GM12875 (cell line): ENCODE results near the gene MRTFA.

Source experiments
- H3K4me3 ChIP-seq: one replicate; pipeline ENCODE4 v1.5.1; 2011; ENCODE audit warnings: low read depth, low read length, control low read depth
- TF ChIP-seq, protein P1 (sequence below): IDR thresholded peaks from 2 replicates; pipeline ENCODE4 v1.5.1; 2011; ENCODE audit warnings: low read depth, mild to moderate bottlenecking, control low read depth, inconsistent platforms, low read length, moderate library complexity, borderline replicate concordance; ENCODE audit not compliant: insufficient read depth

The MRTFA gene

DNA sequence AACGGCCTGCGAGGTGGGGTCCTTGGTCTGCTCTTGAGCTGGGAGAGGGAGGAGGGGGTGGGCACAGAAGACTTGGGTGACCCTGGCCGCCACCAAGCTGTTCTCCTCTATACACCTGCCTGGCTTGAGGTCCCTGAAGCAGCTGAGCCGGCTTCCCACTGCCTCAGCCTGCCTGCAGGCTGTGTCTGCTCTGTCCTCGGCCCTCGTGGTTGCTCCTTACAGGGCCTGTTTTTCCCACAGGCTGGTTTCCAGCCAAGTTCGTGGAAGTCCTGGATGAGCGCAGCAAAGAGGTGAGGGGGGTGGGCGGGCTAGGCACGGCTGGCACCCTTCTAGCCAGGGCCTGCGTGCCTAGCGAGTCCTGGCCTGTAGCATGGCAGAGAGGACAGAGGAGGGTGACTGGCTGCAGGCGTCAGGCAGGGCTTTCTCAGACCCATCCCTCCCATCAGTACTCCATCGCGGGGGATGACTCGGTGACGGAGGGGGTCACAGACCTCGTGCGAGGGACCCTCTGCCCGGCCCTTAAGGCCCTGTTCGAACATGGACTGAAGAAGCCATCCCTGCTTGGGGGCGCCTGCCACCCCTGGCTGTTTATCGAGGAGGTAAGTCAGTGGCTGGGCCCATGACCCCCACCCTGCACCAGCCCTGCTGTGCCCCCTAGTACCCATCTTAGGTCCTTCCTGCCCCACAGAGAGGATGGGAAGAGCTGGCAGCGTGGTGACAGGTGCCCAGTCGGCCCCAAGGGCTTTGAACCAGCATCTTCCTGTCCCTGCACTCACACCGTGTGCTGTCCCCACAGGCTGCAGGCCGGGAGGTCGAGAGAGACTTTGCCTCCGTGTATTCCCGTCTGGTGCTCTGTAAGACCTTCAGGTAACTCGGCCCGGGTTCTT, 228.4 kb downstream of the MRTFA start:
- no peak overlapping the region for H3K4me3 ChIP-seq
- TF ChIP-seq, protein P1, sequence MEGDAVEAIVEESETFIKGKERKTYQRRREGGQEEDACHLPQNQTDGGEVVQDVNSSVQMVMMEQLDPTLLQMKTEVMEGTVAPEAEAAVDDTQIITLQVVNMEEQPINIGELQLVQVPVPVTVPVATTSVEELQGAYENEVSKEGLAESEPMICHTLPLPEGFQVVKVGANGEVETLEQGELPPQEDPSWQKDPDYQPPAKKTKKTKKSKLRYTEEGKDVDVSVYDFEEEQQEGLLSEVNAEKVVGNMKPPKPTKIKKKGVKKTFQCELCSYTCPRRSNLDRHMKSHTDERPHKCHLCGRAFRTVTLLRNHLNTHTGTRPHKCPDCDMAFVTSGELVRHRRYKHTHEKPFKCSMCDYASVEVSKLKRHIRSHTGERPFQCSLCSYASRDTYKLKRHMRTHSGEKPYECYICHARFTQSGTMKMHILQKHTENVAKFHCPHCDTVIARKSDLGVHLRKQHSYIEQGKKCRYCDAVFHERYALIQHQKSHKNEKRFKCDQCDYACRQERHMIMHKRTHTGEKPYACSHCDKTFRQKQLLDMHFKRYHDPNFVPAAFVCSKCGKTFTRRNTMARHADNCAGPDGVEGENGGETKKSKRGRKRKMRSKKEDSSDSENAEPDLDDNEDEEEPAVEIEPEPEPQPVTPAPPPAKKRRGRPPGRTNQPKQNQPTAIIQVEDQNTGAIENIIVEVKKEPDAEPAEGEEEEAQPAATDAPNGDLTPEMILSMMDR, result no peak

DNA sequence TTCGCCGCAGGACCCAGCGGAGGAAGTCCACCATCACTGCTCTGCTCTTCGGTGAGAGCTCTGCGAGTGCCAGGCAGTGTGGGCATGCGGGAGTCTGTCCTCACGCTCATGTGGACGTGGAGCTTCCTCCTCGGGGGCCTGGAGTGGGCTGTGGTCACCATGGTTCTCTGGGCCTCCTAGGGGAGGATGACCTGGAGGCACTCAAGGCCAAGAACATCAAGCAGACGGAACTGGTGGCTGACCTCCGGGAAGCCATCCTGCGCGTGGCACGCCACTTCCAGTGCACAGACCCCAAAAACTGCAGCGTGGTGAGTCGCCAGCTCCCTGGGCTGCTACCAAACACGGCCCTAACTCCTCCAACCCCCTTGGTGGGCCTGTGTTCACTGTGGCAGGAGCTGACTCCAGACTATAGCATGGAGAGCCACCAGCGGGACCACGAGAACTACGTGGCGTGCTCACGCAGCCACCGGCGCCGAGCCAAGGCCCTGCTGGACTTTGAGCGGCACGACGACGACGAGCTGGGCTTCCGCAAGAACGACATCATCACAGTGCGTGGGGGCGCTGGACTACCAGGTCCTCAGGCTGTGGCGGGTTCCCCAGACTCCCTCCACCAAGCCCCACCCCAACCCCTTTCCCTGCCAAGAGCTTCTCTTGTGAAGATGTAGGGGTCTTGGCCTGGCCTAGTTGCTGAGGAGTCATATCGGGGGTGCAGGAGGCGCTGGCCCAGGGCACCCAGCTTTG, 229.3 kb downstream of the MRTFA start:
- no peak overlapping the region for H3K4me3 ChIP-seq
- TF ChIP-seq, protein P1, result no peak

DNA sequence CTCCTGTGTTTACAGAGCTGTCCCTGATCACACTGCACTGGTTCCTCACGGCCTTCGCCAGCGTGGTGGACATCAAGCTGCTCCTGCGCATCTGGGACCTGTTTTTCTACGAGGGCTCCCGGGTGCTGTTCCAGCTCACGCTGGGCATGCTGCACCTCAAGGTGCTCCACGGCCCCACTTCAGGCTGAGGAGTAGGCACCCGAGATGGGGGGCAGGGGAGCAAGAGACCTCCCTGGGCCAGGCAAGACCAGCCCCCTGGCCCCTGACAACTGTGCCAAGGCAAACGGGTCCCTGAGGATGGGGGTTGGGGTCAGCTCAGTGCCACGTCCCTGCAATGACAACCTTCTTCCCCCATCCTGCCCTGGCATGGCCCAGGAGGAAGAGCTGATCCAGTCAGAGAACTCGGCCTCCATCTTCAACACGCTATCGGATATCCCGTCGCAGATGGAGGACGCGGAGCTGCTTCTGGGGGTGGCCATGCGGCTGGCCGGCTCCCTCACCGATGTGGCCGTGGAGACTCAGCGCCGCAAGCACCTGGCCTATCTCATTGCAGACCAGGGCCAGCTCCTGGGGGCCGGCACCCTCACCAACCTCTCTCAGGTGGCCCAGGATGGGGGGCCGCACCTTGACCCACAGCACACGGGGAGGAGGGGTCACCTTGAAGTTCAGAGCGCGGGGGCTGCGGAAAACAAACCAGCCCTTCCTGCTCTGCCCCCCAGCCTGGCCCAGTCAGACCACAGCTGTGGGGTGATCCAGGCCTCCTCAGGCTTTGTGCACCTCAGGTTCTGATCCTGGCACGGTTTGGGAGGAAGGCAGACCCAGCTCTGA, 230.2 kb downstream of the MRTFA start:
- TF ChIP-seq, protein P1, result no peak
- no peak overlapping the region for H3K4me3 ChIP-seq

DNA sequence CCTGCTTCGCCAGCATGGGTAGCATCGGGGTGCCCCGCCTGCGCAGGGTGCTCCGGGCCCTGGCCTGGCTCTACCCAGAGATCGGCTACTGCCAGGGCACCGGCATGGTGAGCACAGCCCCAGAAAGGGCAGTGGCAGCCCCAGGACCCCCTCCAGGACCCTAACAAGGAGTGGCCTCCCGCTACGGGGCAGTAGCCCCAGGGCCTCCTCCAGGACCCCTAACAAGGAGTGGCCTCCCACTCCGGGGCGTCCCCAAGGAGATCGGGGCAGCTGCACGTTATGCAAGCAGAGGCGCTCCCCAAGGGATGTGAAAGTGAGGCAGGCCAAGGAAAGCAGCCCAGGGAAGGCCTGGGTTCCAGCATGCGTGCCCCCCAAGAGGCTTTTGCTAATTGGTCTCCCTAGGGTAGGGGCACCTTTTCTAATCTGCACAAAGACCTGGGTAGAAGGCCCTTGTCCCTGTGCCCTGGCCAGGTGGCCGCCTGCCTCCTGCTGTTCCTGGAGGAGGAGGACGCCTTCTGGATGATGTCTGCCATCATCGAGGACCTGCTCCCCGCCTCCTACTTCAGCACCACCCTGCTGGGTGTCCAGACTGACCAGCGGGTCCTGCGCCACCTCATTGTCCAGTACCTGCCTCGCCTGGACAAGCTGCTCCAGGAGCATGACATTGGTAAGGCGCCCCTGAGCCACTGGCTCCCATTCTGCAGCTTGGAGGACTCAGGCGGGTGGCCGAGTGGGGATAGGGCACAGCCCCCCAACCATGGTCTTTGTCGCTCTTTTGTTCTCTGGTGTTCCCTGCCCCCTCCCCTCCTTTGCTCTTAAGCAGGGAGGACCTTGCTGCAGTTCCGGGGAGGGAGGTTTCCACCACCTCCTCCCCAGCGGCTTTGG, 231.1 kb downstream of the MRTFA start:
- TF ChIP-seq, protein P1, result no peak
- no peak overlapping the region for H3K4me3 ChIP-seq

DNA sequence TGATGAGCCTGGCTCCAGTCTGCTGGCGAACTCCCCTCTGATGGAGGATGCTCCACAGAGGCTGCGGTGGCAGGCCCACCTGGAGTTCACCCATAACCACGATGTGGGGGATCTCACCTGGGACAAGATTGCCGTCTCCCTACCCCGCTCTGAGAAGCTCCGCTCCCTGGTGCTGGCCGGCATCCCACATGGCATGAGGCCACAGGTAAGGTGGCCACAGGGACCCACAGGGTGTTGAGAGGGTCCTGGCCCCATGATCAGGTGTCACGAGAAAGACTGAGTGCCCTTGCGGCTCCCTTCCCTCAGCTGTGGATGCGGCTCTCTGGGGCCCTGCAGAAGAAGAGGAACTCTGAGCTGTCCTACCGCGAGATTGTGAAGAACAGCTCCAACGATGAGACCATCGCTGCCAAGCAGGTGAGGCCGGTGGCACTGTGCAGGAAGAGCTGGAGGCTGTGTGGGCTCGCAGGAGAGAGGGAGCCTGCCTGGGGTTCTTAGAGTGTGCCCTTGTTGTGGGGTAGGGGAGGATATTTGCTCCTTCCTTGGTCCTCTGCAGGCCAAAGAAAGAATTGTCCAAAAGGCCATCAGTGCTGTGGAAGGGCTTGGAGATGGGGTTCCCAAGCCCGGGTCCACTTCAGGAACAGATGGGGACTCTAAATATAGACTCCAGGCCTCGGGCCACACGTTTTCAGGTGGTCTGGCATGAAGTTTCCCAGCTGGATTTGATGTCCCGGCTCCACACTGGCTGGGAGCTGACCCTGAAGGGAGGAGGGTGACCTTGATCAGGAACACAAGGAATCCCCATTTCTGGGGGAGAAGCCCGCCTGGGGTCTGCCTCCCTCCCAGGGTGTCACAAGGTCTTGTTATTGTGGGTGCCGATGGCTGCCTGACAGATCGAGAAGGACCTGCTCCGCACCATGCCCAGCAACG, 232.0 kb downstream of the MRTFA start:
- TF ChIP-seq, protein P1, result no peak
- no peak overlapping the region for H3K4me3 ChIP-seq
